A549 treated with CORT108297 at 1 μM for 4 hours (cell line): ENCODE measurements around the gene RNF141. TPM values are rescaled to one million over a fixed set of nuclear protein-coding genes. Genes with fewer than 3 reads are reported as not detected.

ENCODE experiments used
- total RNA-seq: library from RNA; stranded (reverse); fragments of 200-300 nt; extraction: Qiagen RNA extraction; gene quantifications from 5 replicates; pipeline ENCODE4 v1.2.3, GENCODE V29; 2022

Gene RNF141
- 15.6 to 24.4 TPM (median 22.6 TPM) in 5 replicates for total RNA-seq

GRCh38 chr11:10540915-10541560 lies at the start of gene RNF141:
Gene RNF141 (minus strand): TSS chr11:10541187. CDS start chr11:10534158, 7,029 bp downstream.

GRCh38 chr11:10568486-10568941 lies 27.5 kb upstream of the RNF141 start, which contains the start of gene LYVE1:
Gene LYVE1 (minus strand): TSS chr11:10568665. CDS start chr11:10568532, 133 bp downstream.

Other genes starting within 250 kb of the RNF141 start
- gene SBF2, start 247.0 kb downstream of the RNF141 start, total RNA-seq = 11.8 to 17.4 TPM (median 12.4 TPM) in 5 replicates
- 77.3 to 130 TPM (median 90.4 TPM) in 5 replicates for gene ADM, start 236.1 kb downstream of the RNF141 start, total RNA-seq
- gene AMPD3, start 85.9 kb downstream of the RNF141 start, total RNA-seq = 7.0 to 10.2 TPM (median 7.7 TPM) in 5 replicates
- gene LYVE1, start 27.5 kb upstream of the RNF141 start, total RNA-seq = 0.08 to 0.28 TPM (median 0.13 TPM) in 5 replicates
- gene IRAG1, start 152.6 kb upstream of the RNF141 start, total RNA-seq = 0.02 to 0.03 TPM (median 0.02 TPM) in 4 of 5 replicates, not detected in the other
- gene CTR9, start 210.1 kb upstream of the RNF141 start, total RNA-seq = 19.9 to 29.1 TPM (median 23.0 TPM) in 5 replicates